Measurements from ENCODE around the gene NSMCE4A.
A peak's percentile ranks its signal among the peaks of the same experiment; 100 is the strongest.
"Not testable (repeated sequence)": the region's sequence is repeated elsewhere in the genome, so short reads cannot be mapped to it uniquely, and the experiment has no call there.

The NSMCE4A gene

GRCh38 chr10:121974019-121974534, 940 bp downstream of the NSMCE4A start:
- TF ChIP-seq ZNF274 (IDR thresholded peaks at IDR 0.05; ENCODE audit: low read depth, low read length): no peak
- peak overlapping the region; percentile 70 for H3K4me3 ChIP-seq (ENCODE audit: low read length)

- H3K4me3 ChIP-seq (ENCODE audit: low read length): not testable (repeated sequence)
These were observed 5.9 kb downstream of the NSMCE4A start for GRCh38 chr10:121969086-121969485.

- H3K4me3 ChIP-seq (ENCODE audit: low read length): no peak overlapping the region
- TF ChIP-seq ZNF274 (IDR thresholded peaks at IDR 0.05; ENCODE audit: low read depth, low read length): no peak
These were observed 9.0 kb downstream of the NSMCE4A start for GRCh38 chr10:121965996-121966395.

GRCh38 chr10:121961456-121961855, 13.6 kb downstream of the NSMCE4A start:
- no peak for TF ChIP-seq ZNF274 (IDR thresholded peaks at IDR 0.05; ENCODE audit: low read depth, low read length)
- H3K4me3 ChIP-seq (ENCODE audit: low read length): no peak overlapping the region

GRCh38 chr10:121959671-121960070, 15.3 kb downstream of the NSMCE4A start:
- no peak for TF ChIP-seq ZNF274 (IDR thresholded peaks at IDR 0.05; ENCODE audit: low read depth, low read length)
- H3K4me3 ChIP-seq (ENCODE audit: low read length): no peak overlapping the region

DNA sequence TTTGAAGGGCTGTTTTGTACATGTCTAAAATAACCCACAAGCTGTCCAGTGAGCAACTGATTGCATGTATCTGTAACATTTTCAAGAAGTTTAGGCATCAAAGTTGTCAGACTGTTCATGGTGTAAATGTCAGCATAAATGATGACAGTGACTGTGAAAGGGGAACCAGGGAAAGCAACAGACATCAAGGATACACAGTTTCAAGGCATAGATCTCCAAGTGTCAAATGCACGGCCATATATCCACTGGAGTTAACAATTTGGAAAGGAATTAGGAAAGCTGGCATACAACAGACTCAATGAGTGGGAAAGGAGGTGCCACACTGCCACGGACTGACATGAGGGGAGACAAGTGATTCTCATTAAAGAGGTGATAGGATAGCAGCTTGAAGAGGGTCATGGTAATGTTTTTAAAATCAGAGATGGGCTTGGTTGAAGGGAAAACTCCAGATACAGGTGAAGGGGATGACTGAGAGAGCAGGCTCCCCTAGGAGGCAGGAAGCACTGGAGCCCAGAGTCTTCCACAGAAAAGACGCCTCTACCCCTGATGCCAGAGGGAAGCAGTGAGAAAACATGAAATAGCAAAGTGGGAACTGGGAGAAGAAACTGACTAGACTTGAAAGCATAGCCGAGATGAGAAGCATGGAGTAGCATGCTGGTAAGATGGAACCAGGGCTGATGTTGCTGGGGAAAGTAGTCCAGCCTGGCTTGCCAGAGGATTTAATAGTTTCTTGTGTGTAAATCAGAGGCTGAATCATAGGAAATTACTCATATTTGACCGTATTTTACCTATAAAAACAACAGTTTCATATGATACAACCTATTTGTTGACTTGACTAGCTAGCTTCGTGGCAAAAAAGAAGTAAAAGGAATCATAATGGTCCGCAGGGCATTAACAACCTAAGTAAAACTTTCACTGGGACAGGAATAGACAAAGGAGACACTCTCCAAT, 18.6 kb downstream of the NSMCE4A start:
- H3K4me3 ChIP-seq (ENCODE audit: low read length): no peak overlapping the region
- TF ChIP-seq ZNF274 (IDR thresholded peaks at IDR 0.05; ENCODE audit: low read depth, low read length): no peak

DNA sequence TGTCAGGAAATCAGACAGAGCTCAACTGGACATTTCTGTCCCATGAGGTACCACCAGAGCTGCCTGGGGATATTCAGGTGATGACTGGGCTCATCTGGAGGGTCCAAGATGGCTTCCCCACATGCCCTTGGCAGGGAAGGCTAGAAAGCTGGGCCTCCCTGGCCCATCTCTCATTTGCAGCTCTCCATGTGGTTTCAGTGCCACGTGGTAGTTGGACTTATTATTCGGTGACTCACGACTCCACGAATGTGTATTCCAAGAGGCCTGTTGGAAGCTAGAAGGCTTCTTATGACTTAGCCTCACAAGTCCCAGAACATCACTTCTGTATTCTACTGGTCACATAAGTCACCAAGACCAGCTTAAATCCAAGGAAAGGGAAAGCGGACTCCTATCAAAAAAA, 22.8 kb downstream of the NSMCE4A start:
- TF ChIP-seq ZNF274 (IDR thresholded peaks at IDR 0.05; ENCODE audit: low read depth, low read length): no peak
- H3K4me3 ChIP-seq (ENCODE audit: low read length): no peak overlapping the region

- no peak overlapping the region for H3K4me3 ChIP-seq (ENCODE audit: low read length)
These were observed 25.6 kb downstream of the NSMCE4A start for GRCh38 chr10:121949451-121949850.

GRCh38 chr10:121949049-121949448, 26.0 kb downstream of the NSMCE4A start:
- TF ChIP-seq ZNF274 (IDR thresholded peaks at IDR 0.05; ENCODE audit: low read depth, low read length): no peak
- H3K4me3 ChIP-seq (ENCODE audit: low read length): no peak overlapping the region

More at GRCh38 chr10:121949451-121949850, 25.6 kb downstream of the NSMCE4A start:
- TF ChIP-seq ZNF274 (IDR thresholded peaks at IDR 0.05; ENCODE audit: low read depth, low read length): no peak

DNA sequence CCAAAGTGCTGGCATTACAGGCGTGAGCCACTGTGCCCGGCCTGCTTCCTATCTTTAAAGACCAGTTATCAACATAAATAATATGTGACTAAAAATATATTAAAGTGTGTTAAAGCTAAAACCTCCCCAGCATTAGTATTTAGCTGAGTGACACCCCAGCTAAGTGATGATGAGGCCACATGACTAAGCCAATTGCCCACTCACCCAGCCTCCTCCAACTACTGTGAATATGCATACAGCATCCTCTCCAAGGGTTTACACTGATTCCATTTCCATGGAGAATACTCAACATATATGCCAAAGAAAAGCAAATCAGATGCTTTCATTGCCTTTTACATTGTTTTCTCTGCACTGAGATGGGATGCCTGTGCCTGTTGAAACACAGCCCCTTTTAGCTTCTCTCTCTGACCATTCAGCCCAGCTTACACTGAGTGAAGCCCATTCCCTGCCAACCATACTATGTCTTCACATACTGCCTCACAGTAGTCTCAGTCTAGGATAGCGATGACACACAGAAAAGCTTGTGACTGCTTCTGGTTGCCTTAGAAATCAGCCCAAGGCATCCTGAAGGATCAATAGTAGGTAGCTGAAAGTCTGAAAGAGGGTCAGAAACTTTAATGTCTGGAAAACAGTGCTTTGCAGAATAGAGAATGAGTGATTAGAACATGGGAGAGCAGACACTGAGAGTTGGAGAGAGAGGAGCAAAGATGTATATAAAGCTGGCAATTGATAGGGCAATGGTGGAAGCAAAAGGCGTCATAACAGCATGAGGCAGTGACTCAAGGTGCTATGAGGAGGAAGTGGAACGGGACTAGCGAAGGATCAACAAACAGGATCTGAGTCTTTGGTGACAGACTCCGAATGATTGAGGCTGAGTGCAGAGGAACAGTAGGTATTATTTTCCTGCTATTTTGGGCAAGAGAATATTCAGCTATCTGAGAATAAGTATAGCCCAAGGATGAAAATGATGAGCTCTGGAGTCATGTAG, 27.4 kb downstream of the NSMCE4A start:
- H3K4me3 ChIP-seq (ENCODE audit: low read length): no peak overlapping the region
- no peak for TF ChIP-seq ZNF274 (IDR thresholded peaks at IDR 0.05; ENCODE audit: low read depth, low read length)

GRCh38 chr10:121942749-121943416, 32.1 kb downstream of the NSMCE4A start:
- no peak for TF ChIP-seq ZNF274 (IDR thresholded peaks at IDR 0.05; ENCODE audit: low read depth, low read length)
- H3K4me3 ChIP-seq (ENCODE audit: low read length): no peak overlapping the region

- no peak for TF ChIP-seq ZNF274 (IDR thresholded peaks at IDR 0.05; ENCODE audit: low read depth, low read length)
- no peak overlapping the region for H3K4me3 ChIP-seq (ENCODE audit: low read length)
These were observed 33.5 kb downstream of the NSMCE4A start for GRCh38 chr10:121941532-121941931.

- TF ChIP-seq ZNF274 (IDR thresholded peaks at IDR 0.05; ENCODE audit: low read depth, low read length): no peak
These were observed 38.7 kb downstream of the NSMCE4A start for GRCh38 chr10:121936295-121936694.

GRCh38 chr10:121935702-121936101, 39.3 kb downstream of the NSMCE4A start:
- no peak overlapping the region for H3K4me3 ChIP-seq (ENCODE audit: low read length)
- no peak for TF ChIP-seq ZNF274 (IDR thresholded peaks at IDR 0.05; ENCODE audit: low read depth, low read length)

More at GRCh38 chr10:121936295-121936694, 38.7 kb downstream of the NSMCE4A start:
- H3K4me3 ChIP-seq (ENCODE audit: low read length): no peak overlapping the region

- H3K4me3 ChIP-seq (ENCODE audit: low read length): not testable (repeated sequence)
These were observed 44.5 kb downstream of the NSMCE4A start for GRCh38 chr10:121930268-121931085.

DNA sequence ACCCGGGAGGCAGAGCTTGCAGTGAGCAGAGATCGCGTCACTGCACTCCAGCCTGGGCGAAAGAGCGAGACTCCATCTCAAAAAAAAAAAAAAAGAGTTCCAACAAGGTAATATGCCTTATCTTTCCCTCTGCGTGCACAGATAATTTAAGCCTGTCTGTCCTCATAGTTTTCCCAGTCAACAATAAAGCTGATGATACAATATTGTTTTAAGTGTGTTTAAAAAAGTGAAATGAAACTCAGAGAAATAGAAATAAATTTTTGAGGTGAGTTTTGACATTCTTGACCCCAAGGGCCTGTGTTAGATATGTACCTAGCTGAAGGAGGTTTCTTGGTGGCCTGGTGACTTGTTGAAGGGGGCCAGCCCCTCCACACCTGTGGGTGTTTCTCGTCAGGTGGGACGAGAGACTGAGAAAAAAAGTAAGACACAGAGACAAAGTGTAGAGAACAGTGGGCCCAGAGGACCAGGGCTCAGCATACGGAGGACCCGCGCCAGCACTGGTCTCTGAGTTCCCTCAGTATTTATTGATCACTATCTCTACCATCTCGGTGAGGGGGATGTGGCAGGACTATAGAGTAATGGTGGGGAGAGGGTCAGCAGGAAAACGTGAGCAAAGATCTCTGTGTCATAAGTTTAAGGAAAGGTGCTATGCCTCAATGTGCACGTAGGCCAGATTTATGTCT, 45.3 kb downstream of the NSMCE4A start:
- not testable (repeated sequence) for H3K4me3 ChIP-seq (ENCODE audit: low read length)
